Right atrium auricular region (tissue), 2 donors: Measurements from ENCODE around the gene NEDD8. TPM values are rescaled to one million over a fixed set of nuclear protein-coding genes. Genes with fewer than 3 reads are reported as not detected.
"Not testable (repeated sequence)": the region's sequence is repeated elsewhere in the genome, so short reads cannot be mapped to it uniquely, and the experiment has no call there.

Source experiments
- DNase-seq: peaks from one replicate; pipeline ENCODE4 v3.0.0-alpha.2; 2019; ENCODE audit warnings: low spot score
- H3K27ac ChIP-seq, 2 donors: fragments of 200-600 bp; sonication (generic); 1 replicate in 1 of 2; 2 replicates in 1 of 2; pipeline ENCODE4 v1.5.1; 2016 to 2019
- H3K27me3 ChIP-seq, 2 donors: fragments of 200-600 bp; sonication (generic); one replicate each; pipeline versions ENCODE4 v1.5.1 to v1.6.0; 2017 to 2019
- H3K36me3 ChIP-seq: fragments of 200-600 bp; sonication (generic); one replicate; pipeline ENCODE4 v1.5.1; 2016
- H3K4me1 ChIP-seq, 2 donors: fragments of 200-600 bp; sonication (generic); one replicate each; pipeline versions ENCODE4 v1.5.1 to v1.6.0; 2017 to 2019
- H3K4me3 ChIP-seq, 2 donors: fragments of 200-600 bp; sonication (generic); 1 replicate in 1 of 2; 2 replicates in 1 of 2; pipeline ENCODE4 v1.5.1; 2017 to 2019; ENCODE audit warnings: mild to moderate bottlenecking in 1 of 2, moderate library complexity in 1 of 2
- H3K9me3 ChIP-seq, 2 donors: fragments of 200-600 bp; sonication (generic); one replicate each; pipeline ENCODE4 v1.5.1; 2019
- CTCF ChIP-seq, 2 donors: fragments of 200-600 bp; sonication (generic); IDR thresholded peaks; one replicate each; pipeline ENCODE4 v1.5.1; 2019; ENCODE audit warnings: antibody characterized with exemption in 2 of 2
- total RNA-seq, 2 donors: library from RNA; depleted of rRNA; stranded (reverse); fragments of >200 nt; gene quantifications; one replicate each; pipeline ENCODE4 v1.1.0, GENCODE V29; 2016

NEDD8 gene
- total RNA-seq, 2 donors from 2014 or later: 184 to 206 TPM

- no peak overlapping the region for H3K4me3 ChIP-seq
- H3K36me3 ChIP-seq: peaks cover 28% of the 10 kb centered on the region
- no peak for DNase-seq
- no peaks in the 10 kb centered on the region for H3K27me3 ChIP-seq
- no peaks in the 10 kb centered on the region for H3K9me3 ChIP-seq
- H3K27ac ChIP-seq: no peak overlapping the region
- TF ChIP-seq CTCF (IDR thresholded peaks at IDR 0.05): no peak
- no peaks in the 10 kb centered on the region for H3K4me1 ChIP-seq
These were observed 27.7 kb downstream of the NEDD8 start for GRCh38 chr14:24204163-24205146.

DNA sequence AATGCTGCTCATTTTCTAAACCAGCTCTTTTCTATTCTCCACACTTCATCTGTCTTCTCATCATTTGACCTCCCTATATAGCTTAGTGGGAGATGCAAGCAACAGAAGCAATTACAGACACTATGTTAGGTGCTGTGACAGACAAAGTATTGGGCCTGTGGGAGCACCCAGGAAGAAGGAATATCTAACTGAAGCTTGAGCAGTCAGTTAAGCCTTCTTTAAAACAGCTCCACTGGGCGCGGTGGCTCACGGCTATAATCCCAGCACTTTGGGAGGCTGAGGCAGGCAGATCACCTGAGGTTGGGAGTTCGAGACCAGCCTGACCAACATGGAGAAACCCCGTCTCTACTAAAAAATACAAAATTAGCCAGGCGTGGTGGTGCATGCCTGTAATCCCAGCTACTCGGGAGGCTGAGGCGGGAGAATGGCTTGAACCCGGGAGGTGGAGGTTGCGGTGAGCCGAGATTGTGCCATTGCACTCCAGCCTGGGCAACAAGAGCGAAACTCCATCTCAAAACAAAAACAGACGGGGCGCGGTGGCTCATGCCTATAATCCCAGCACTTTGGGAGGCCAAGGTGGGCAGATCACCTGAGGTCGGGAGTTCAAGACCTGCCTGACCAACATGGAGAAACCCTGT is 28.8 kb downstream of the NEDD8 start:
- H3K4me3 ChIP-seq, H3K27ac ChIP-seq, DNase-seq, H3K27me3 ChIP-seq, H3K4me1 ChIP-seq, H3K9me3 ChIP-seq: not testable (repeated sequence)
- H3K36me3 ChIP-seq: peaks cover 20% of the 10 kb centered on the region

DNA sequence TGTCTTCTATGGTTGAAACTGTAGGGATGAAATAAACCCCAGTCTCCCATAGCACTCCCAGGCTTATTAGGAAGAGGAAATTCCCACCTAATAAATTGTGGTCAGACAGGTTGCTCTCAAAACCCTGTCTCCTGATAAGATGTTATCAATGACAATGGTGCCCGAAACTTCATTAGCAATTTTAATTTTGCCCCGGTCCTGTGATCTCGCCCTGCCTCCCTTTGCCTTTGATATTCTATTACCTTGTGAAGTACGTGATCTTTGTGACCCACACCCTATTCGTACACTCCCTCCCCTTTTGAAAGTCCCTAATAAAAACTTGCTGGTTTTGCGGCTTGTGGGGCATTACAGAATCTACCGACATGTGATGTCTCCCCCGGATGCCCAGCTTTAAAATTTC is 29.6 kb downstream of the NEDD8 start:
- peaks cover 16% of the 10 kb centered on the region for H3K36me3 ChIP-seq
- DNase-seq, H3K27me3 ChIP-seq, H3K9me3 ChIP-seq, H3K4me3 ChIP-seq, H3K27ac ChIP-seq, H3K4me1 ChIP-seq: not testable (repeated sequence)

- TF ChIP-seq CTCF (IDR thresholded peaks at IDR 0.05): no peak
- DNase-seq: no peak
- Histone ChIP-seq H3K27me3 (no peaks in the 10 kb centered on the region), H3K36me3 (no peaks in the 10 kb centered on the region), H3K27ac (no peak overlapping the region), H3K4me1 (peaks cover 0 to 36% of the 10 kb centered on the region in 2 donors), H3K9me3 (no peaks in the 10 kb centered on the region), H3K4me3 (no peak overlapping the region)
These were observed 33.2 kb downstream of the NEDD8 start for GRCh38 chr14:24198814-24199524.

- no peaks in the 10 kb centered on the region for H3K9me3 ChIP-seq
- no peak overlapping the region for H3K4me3 ChIP-seq
- H3K4me1 ChIP-seq: peaks cover 0 to 38% of the 10 kb centered on the region in 2 donors
- no peak overlapping the region for H3K27ac ChIP-seq
- no peak for DNase-seq
- TF ChIP-seq CTCF (IDR thresholded peaks at IDR 0.05): no peak
- peaks cover 10% of the 10 kb centered on the region for H3K36me3 ChIP-seq
- H3K27me3 ChIP-seq: no peaks in the 10 kb centered on the region
These were observed 35.1 kb downstream of the NEDD8 start for GRCh38 chr14:24197056-24197450.

DNA sequence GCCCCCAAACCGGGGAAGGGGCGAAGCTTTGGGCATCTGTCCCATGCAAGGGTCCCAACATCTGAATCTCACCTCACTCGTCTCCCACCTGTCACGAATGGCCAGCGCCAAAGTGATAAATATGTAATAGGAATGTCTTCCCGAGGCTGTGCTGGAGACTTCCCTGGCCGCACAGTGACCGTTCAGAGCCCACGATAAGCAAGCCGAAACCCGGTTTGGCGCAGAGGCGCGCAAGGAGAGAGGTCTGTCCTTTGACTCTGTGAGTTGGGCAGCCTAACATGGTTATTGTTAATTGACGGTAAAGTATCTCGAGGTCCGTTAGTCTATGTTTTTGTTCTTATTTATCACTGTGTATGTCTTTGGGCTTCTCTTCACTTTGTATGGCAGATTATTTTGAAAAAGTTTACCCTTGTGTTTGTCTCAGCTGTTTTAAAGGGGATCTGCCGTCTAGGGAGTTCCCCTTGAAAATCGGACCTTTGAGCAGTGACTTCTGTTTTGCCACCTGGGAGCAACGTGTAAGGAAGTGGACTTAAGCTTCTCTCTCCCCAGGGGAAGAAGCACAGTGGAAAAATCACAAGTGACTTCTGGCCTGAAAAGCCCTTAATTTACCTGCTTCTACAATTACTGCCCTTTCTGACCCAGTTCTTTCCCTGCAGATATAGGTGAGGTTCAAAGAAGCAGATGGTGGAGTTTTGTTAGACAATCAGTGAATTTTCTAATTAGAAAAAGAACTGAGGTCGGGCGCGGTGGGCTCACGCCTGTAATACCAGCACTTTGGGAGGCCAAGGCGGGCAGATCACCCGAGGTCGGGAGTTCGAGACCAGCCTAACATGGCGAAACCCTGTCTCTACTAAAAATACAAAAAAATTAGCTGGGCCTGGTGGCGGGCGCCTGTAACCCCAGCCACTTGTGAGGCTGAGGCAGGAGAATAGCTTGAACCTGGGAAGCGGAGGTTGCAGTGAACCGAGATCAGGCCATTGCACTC is 35.8 kb downstream of the NEDD8 start:
- peak overlapping the region; percentile 88 to 89 for H3K4me3 ChIP-seq
- H3K36me3 ChIP-seq: peaks cover 15% of the 10 kb centered on the region
- peaks cover 0 to 38% of the 10 kb centered on the region in 2 donors for H3K4me1 ChIP-seq
- H3K27ac ChIP-seq: peak overlapping the region; percentile 95 to 96
- no peaks in the 10 kb centered on the region for H3K9me3 ChIP-seq
- DNase-seq: no peak
- H3K27me3 ChIP-seq: no peaks in the 10 kb centered on the region
- TF ChIP-seq CTCF (IDR thresholded peaks at IDR 0.05): no peak
